ENCODE measurements around the gene FBP2.
"Not testable (repeated sequence)": the region's sequence is repeated elsewhere in the genome, so short reads cannot be mapped to it uniquely, and the experiment has no call there.

Gene FBP2

DNA sequence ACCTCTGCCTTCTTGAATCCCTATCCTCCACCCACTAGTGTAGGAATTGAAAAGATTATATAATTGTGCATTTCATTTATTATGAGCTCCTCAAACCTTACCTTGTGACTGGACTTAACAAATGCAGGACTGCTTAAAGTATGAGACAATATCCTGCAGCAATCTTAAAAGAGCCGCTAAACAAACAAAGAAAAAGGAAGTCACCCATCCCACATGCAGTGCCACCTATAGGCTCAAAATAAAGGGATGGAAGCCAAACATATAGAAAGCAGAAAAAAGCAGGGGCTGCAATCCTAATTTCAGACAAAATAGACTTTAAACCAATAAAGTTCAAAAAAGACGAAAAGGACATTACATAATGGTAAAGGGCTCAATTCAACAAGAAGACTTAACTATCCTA lies 30.1 kb downstream of the FBP2 start:
- no peak for DNase-seq (ENCODE audit: low spot score)

DNA sequence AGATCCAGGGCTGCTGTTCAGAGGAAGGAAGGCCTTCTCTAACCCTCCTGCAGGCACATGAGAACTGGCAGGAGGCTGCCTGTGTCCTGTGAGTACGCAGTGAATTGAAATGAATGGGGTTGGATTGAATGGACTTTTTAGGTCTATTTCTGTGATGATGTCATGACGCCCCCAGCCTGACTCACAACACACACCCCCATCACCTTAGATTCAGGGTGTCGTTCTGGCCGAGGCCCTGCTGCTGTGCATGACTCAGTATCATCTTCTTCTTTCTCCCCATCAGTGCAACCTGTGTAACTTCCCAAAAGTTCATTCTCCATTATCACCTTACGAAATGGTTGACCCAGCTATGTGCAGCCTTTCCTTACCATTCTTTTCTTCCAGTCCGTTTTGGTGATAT lies 33.4 kb downstream of the FBP2 start:
- DNase-seq (ENCODE audit: low spot score): no peak

DNA sequence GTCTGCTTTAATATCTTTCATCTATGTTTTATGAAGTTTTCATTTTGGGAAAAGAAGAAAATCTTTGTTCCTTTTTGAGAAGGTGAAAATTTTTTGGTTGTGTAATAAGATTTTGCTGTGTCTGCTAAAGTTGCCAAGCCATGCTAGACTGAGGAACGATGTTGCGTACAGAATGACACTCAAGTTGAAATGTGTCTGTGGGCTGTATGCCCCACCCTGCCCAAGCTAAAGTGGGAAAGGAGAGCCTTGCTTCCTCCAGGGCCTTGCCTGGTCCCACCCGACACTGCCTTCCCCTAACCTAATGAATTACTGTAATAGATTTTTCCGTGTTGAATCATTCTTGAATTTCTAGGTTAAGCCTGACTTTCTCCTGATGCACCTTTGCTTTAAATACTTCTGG lies 36.2 kb downstream of the FBP2 start:
- DNase-seq (ENCODE audit: low spot score): no peak

- no peak for DNase-seq (ENCODE audit: low spot score)
Observed at GRCh38 chr9:94554439-94555331, 38.9 kb downstream of the FBP2 start, which contains the start of gene PCAT7. Gene PCAT7 (plus strand): TSS chr9:94555083.

DNA sequence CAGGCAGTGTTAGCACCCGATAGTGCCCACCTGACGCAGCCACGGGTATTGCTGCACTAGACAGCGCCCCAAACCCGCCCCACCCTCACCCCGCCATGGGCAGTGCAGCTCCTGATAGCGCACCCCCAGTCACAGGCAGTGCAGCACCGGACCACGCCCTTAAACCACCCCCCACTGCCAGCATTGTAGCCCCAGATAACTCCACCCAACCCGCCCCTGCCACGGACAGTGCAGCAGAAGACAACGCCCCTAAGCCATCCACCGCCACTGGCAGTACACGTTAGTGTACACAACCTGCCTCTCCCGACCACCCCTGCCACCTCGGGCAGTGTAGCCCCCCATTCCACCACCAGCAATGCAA lies 39.6 kb downstream of the FBP2 start:
- DNase-seq (ENCODE audit: low spot score): no peak

GRCh38 chr9:94553029-94553938 lies 40.3 kb downstream of the FBP2 start:
- no peak for DNase-seq (ENCODE audit: low spot score)

GRCh38 chr9:94545940-94546339 lies 47.7 kb downstream of the FBP2 start:
- DNase-seq (ENCODE audit: low spot score): no peak

- DNase-seq (ENCODE audit: low spot score): not testable (repeated sequence)
Observed at GRCh38 chr9:94544335-94544734, 49.3 kb downstream of the FBP2 start.

DNA sequence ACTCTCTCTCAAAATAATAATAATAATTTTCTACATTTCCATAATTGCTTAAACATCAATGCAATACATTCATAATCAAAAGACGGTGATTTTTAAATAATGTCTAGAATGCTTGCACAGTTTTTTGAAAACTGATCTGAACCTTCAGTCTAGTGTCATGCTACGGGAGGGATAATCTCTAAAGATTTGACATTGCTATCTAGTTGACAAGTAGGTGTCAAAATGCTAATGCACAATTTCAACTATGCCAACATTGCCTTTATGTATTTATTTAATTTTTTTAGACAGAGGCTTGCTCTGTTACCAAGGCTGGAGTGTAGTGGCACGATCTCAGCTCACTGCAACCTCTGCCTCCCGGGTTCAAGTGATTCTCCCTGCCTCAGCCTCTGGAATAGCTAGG lies 54.7 kb downstream of the FBP2 start:
- no peak for DNase-seq (ENCODE audit: low spot score)

- no peak for DNase-seq (ENCODE audit: low spot score)
Observed at GRCh38 chr9:94534901-94535300, 58.7 kb downstream of the FBP2 start.

GRCh38 chr9:94533601-94534000 lies 60.0 kb downstream of the FBP2 start:
- DNase-seq (ENCODE audit: low spot score): no peak

DNA sequence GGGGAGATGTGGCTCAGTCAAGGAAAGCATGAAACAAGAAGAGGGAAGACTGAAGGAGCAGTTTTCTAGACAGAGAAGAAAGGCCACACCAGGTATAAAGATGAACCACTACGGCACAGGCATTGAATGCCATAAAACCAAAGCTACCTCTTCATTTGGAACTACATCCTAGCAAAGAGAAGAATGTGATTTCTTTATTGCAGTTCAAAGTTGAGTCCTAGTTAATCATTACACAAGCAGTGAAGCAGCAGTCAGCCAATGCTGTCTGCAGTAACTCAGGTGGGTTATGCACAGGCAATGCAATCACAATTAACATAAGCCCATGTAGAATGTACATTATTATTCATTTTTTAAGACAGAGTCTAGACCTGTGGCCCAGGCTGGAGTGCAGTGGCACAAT lies 60.5 kb downstream of the FBP2 start:
- DNase-seq (ENCODE audit: low spot score): no peak

GRCh38 chr9:94528886-94529285 lies 64.7 kb downstream of the FBP2 start:
- DNase-seq (ENCODE audit: low spot score): no peak

- no peak for DNase-seq (ENCODE audit: low spot score)
Observed at GRCh38 chr9:94526951-94527350, 66.7 kb downstream of the FBP2 start.

- DNase-seq (ENCODE audit: low spot score): no peak
Observed at GRCh38 chr9:94526271-94526670, 67.4 kb downstream of the FBP2 start.

DNA sequence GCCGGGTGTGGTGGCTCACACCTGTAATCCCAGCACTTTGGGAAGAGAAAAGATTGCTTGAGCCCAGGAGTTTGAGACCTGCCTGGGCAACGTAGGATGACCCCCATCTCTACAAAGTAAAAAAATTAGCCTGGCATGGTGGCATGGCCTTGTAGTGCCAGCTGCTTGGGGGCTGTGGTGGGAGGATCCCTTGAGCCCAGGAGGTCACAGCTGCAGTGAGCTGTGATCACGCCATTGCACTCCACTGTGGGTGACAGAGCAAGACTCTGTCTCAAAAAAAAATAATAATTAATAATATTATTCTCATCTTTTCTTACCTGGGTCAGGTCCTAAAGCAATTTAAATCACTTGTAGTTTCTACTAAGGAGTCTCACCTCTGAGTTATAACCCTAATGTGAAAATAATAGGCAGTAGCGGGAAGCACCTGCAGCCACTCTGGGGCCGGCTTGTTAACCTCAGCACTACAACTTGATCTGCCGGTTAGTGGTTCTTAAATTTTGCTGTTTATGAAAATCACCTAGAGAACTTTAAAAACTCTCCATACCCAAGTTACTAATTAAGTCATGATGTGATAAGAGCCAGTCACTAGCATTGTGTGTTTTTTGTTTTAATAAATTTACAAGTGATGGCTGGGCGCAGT lies 68.1 kb downstream of the FBP2 start:
- DNase-seq (ENCODE audit: low spot score): no peak

- DNase-seq (ENCODE audit: low spot score): no peak
Observed at GRCh38 chr9:94517254-94517653, 76.4 kb downstream of the FBP2 start.

GRCh38 chr9:94514722-94515121 lies 78.9 kb downstream of the FBP2 start:
- DNase-seq (ENCODE audit: low spot score): no peak

DNA sequence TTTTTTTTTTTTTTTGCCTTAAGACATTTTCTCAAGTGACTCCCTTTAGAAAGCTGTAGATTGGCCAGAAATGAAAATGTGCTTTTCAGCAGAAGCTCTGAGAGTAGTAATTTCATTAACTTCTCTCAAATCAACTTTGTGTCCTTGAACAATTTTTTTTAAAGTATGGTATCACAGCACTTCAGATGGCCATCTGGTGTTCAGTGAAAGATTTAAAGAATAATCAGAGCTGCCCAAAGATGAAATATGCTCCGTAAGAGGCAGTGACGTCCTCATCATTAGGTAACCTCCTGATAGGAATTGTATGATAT lies 81.7 kb downstream of the FBP2 start:
- no peak for DNase-seq (ENCODE audit: low spot score)

DNA sequence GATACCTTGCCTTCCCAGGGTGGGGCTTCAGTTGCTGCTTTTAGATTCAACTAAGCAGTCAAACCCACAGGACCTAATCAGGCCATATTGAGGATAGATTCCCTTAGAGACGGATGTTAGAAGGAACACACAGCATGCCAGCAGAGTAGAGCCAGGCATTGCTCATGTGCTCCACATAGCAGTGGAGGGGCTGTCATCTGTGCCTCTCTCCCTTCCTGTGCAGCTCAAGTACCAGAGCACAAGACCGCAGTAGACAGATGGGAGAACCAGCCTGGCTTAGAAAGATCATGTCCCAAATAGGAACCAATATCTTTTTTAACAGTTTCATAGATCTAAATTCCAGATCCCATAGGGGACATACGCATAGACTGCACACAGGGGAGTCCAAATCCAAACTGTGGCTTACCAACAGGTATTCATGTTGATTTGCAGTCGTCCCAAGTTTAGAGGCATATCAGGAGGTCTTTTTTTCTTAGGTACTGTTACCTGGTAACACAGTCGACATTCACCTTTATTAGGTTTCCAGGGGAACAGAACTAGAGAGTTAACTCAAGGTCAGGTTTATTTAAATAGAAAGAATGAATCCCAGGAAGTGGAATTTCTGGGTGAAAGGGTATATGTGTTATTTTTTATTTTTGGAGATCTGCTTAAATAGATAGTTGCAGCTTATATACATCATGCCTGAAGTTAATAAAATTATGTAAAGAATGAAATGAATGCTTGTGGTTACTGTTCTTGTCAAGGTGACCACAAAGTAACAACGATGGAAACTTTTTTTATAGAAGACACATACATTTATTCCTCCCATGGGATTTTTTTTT lies 82.3 kb downstream of the FBP2 start:
- DNase-seq (ENCODE audit: low spot score): no peak

Data from left forelimb (tissue), 1 donor.